Measurements from ENCODE around the gene IFITM10.

DNA sequence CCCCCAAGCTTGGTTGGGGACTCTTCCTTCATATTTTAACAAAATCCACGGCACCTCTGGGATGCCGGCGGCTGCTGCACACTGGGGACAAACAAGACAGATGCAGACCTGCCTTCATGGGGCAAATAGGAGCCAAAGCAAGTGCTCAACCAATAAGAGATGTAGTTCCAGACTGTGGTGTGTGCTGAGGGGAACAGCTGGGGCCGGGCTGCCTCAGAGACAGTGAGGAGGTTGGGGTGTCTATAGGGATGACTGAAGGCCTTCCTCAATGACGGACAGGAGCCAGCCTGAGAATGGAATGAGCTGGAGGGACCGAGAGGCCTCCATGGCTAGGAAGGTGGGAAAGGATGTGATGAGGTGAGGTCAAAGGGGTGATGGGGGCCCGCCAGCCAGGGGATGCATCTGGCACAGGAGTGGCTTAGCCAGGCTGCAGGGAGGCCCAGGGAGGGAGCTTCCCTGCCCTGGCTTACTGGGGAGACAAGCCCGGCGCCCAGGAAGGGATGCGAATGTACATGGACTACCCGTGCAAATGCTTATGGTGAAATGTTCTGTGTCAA, 23.7 kb upstream of the IFITM10 start:
- no peak for TF ChIP-seq POLR2A (IDR thresholded peaks at IDR 0.05)
- TF ChIP-seq, protein P1, sequence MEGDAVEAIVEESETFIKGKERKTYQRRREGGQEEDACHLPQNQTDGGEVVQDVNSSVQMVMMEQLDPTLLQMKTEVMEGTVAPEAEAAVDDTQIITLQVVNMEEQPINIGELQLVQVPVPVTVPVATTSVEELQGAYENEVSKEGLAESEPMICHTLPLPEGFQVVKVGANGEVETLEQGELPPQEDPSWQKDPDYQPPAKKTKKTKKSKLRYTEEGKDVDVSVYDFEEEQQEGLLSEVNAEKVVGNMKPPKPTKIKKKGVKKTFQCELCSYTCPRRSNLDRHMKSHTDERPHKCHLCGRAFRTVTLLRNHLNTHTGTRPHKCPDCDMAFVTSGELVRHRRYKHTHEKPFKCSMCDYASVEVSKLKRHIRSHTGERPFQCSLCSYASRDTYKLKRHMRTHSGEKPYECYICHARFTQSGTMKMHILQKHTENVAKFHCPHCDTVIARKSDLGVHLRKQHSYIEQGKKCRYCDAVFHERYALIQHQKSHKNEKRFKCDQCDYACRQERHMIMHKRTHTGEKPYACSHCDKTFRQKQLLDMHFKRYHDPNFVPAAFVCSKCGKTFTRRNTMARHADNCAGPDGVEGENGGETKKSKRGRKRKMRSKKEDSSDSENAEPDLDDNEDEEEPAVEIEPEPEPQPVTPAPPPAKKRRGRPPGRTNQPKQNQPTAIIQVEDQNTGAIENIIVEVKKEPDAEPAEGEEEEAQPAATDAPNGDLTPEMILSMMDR (IDR thresholded peaks at IDR 0.05), result no peak
